ENCODE data around the gene SP110.

- TF ChIP-seq CTCF (IDR thresholded peaks at IDR 0.05; ENCODE audit: low read depth, low read length, poor library complexity, severe bottlenecking) (no peak), EZH2phosphoT487 (IDR thresholded peaks at IDR 0.05; ENCODE audit: borderline replicate concordance, low read length) (no peak)
Measured at GRCh38 chr2:230172852-230173251, 46.9 kb downstream of the SP110 start.
